Adrenal gland (tissue), 12 donors: Measurements from ENCODE around the gene MRC2. TPM values are rescaled to one million over a fixed set of nuclear protein-coding genes. Genes with fewer than 3 reads are reported as not detected.

ENCODE experiments used
- DNase-seq, 7 donors: peaks; one replicate each; pipeline ENCODE4 v3.0.0-alpha.2; 2019 to 2020
- H3K27ac ChIP-seq, 5 donors: fragments of 200-600 bp; sonication (generic) in 4 of 5; 1 replicate in 3 of 5; 2 replicates in 2 of 5; pipeline versions ENCODE4 v1.5.1 to v1.8.0; 2016 to 2020; ENCODE audit warnings: mild to moderate bottlenecking in 1 of 5
- H3K27me3 ChIP-seq: fragments of 200-600 bp; 2 replicates; pipeline ENCODE4 v1.8.0; 2021
- H3K36me3 ChIP-seq, 2 donors: fragments of 200-600 bp; replicated peaks in 1 of 2; 1 replicate in 1 of 2; 2 replicates in 1 of 2; pipeline versions ENCODE4 v1.5.1 to v1.8.0; 2018 to 2022
- H3K4me1 ChIP-seq, 2 donors: fragments of 200-600 bp; replicated peaks in 1 of 2; 1 replicate in 1 of 2; 2 replicates in 1 of 2; pipeline versions ENCODE4 v1.5.1 to v1.8.0; 2018 to 2021
- H3K4me3 ChIP-seq, 4 donors: fragments of 200-600 bp; sonication (generic) in 3 of 4; one replicate each; pipeline ENCODE4 v1.5.1; 2016 to 2018
- H3K9me3 ChIP-seq, 3 donors: fragments of 200-600 bp; sonication (generic) in 1 of 3; replicated peaks in 1 of 3; 1 replicate in 2 of 3; 2 replicates in 1 of 3; pipeline versions ENCODE4 v1.5.1 to v1.8.0; 2016 to 2021
- CTCF ChIP-seq, 6 experiments: fragments of 450-650 bp in 4 of 6; fragments of 200-600 bp in 2 of 6; sonication (generic) in 1 of 6; IDR thresholded peaks; 1 replicate in 5 of 6; 2 replicates in 1 of 6; pipeline versions ENCODE4 v1.5.1 to v1.8.0; 2016 to 2021; ENCODE audit warnings: antibody characterized with exemption in 6 of 6, mild to moderate bottlenecking in 2 of 6, moderate library complexity in 1 of 6
- POLR2A ChIP-seq, 2 donors: fragments of 450-650 bp; IDR thresholded peaks; one replicate each; pipeline ENCODE4 v1.6.1; 2017; ENCODE audit warnings: antibody characterized with exemption in 2 of 2, mild to moderate bottlenecking in 2 of 2, moderate library complexity in 1 of 2
- WGBS, 4 donors: extraction: QIAGEN DNeasy Blood & Tissue Kit in 2 of 4; methylation state at CpG; one replicate each; pipeline versions ENCODE4 v1.1.5 to v1.1.7; 2013 to 2017; 5-methylcytosine and 5-hydroxymethylcytosine counted together
- intact Hi-C, 2 donors: fragments of 100-400 bp; cut with DNase I; formaldehyde crosslinking; loops; one replicate each; pipeline versions ENCODE4 v1.14.1 to v1.15.0; 2022 to 2023
- polyA plus RNA-seq, 3 donors: library from polyadenylated mRNA; stranded (reverse); fragments of 200-250 nt in 2 of 3; fragments of 350-450 nt in 1 of 3; fragmentation: Illumina TruSeq in 1 of 3; extraction: RNeasy Lipid Tissue Mini Kit (QIAGEN cat#74804) in 1 of 3; gene quantifications; one replicate each; pipeline ENCODE4 v1.2.3, GENCODE V29; 2013 to 2014
- total RNA-seq, 9 donors: library from RNA; depleted of rRNA in 4 of 9; stranded (reverse); fragments of >200 nt in 4 of 9; fragments of 120-200 nt in 1 of 9; fragmentation: NEBNext Ultra II Directional in 1 of 9; extraction: Animal tissue kit (Norgen Biotek cat#: 25700) in 1 of 9; gene quantifications; one replicate each; pipeline versions ENCODE4 v1.1.0 to v1.2.4, GENCODE V29; 2013 to 2023
- donor health status: healthy with polysubstance abuse.
- donor health status: Bipolar disorder and iron deficiency.
- donor health status: DM: yes; HTN: yes; CAD: no.
- donor health status: DM: no; HTN: no; CAD: no.
- donor health status: DM: no; HTN: no; CAD: no.
- donor health status: DM: yes; HTN: yes; CAD: no.

The MRC2 gene
- total and polyA plus RNA-seq, 12 donors = 5.2 to 68.3 (median 29.6) TPM

GRCh38 chr17:62643496-62643895 is 16.0 kb downstream of the MRC2 start:
- intact Hi-C loops = no loop called here
- H3K36me3 ChIP-seq = no peaks in the 10 kb centered on the region

GRCh38 chr17:62644487-62645173 is 17.2 kb downstream of the MRC2 start:
- no peak overlapping the region for H3K4me3 ChIP-seq
- WGBS, 4 donors = 74 to 85% (median 79%) methylated on average over 11 to 17 of the region's 17 CpGs
- no peak overlapping the region for H3K27ac ChIP-seq
- TF ChIP-seq CTCF (IDR thresholded peaks at IDR 0.05) (no peak), POLR2A (IDR thresholded peaks at IDR 0.05) (no peak)
- no peaks in the 10 kb centered on the region for H3K27me3 ChIP-seq
- no peaks in the 10 kb centered on the region for H3K9me3 ChIP-seq
- intact Hi-C loops = no loop called here
- H3K36me3 ChIP-seq = no peaks in the 10 kb centered on the region
- no peak for DNase-seq
- H3K4me1 ChIP-seq = no peaks in the 10 kb centered on the region

More at GRCh38 chr17:62643496-62643895, 16.0 kb downstream of the MRC2 start:
- TF ChIP-seq POLR2A (IDR thresholded peaks at IDR 0.05) = no peak
- TF ChIP-seq CTCF (IDR thresholded peaks at IDR 0.05) = no peak
- WGBS, 4 donors = 75 to 82% (median 76%) methylated on average over 6 of the region's 6 CpGs
- Histone ChIP-seq H3K27me3 (no peaks in the 10 kb centered on the region), H3K4me3 (no peak overlapping the region), H3K9me3 (no peaks in the 10 kb centered on the region), H3K27ac (no peak overlapping the region), H3K4me1 (no peaks in the 10 kb centered on the region)
- DNase-seq = no peak

- intact Hi-C loops = no loop called here
- no peak overlapping the region for H3K4me3 ChIP-seq
- 40 to 61% (median 52%) methylated on average over 12 to 15 of the region's 15 CpGs for WGBS, 4 donors
Observed at GRCh38 chr17:62648251-62648955, 20.9 kb downstream of the MRC2 start.

More at GRCh38 chr17:62648251-62648955, 20.9 kb downstream of the MRC2 start:
- Histone ChIP-seq H3K27ac (peak overlapping the region in 1 of 5 donors; percentile 58), H3K9me3 (no peaks in the 10 kb centered on the region), H3K4me1 (peaks cover 3 to 13% of the 10 kb centered on the region in 2 donors), H3K36me3 (no peaks in the 10 kb centered on the region), H3K27me3 (no peaks in the 10 kb centered on the region)
- no peak for TF ChIP-seq CTCF (IDR thresholded peaks at IDR 0.05)
- TF ChIP-seq POLR2A (IDR thresholded peaks at IDR 0.05) = no peak
- no peak for DNase-seq
